Measurements from ENCODE around the gene MBD3L1.

The MBD3L1 gene
- long read RNA-seq: 0 reads

DNA sequence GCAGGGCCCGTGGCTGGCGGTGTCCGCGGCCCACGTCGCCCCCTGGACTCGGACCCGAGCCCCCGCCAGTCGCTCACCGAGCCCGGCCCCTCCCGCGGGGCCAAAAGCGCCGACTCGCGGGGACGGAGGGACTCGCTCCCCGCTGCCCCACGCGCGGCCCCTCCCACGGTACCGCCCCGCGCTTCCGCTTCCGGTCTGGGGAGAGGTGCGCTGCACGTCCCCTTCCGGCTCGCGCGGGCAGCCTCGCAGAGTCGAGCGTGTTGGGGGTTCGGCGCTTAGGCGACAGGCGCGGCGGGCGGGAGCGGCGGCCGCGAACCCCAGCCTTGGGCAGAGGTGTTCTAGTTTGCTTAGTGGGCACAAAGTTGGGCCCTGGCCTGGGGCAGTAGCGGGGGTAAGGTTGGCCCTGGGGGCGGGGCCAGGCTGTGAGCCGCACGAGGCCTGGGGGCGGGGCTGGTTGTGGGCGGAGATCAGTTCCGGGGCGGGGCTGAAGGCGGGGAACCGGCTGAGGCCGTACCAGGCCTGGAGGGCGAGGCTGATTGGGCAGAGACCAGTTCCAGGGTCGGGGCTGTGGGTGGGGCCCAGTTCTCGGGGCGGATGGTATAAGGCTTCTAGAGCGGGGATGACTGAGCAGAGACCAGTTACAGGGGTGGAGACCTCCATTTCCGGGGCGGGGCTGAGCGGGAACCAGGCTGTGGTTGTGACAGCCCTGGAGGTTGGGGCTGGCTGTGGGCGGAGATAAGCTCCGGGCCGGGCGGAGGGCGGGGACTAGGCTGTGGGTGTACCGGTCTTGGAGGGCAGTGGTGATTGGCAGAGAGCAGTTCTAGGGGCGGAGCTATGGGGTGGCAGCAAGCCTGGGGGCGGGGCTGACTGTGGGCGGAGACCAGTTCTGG lies at the start of gene MBD3L1, which contains the start of gene ZNF558:
TSS of gene MBD3L1 (plus strand) at position 246 of the 890 bp plus-strand sequence. CDS start 10,302 bp downstream, outside the sequence.
TSS of gene ZNF558 (minus strand) at position 173 of the 890 bp plus-strand sequence. CDS start 9,645 bp downstream, outside the sequence.
- peak within 1 kb of the TSS; percentile 78 for H3K4me3 ChIP-seq (replicated peaks; ENCODE audit: insufficient read depth, low read length)
- TF ChIP-seq POLR2AphosphoS5 (IDR thresholded peaks at IDR 0.05; ENCODE audit: low read depth) (peak; percentile 94), GABPA (IDR thresholded peaks at IDR 0.05; ENCODE audit: low read depth) (peak; percentile 94), SPI1 (IDR thresholded peaks at IDR 0.05; ENCODE audit: borderline replicate concordance, low read depth) (0 out of 2 replicates have a peak, but pooled peaks have one; percentile 5)
- TF ChIP-seq, protein P1, sequence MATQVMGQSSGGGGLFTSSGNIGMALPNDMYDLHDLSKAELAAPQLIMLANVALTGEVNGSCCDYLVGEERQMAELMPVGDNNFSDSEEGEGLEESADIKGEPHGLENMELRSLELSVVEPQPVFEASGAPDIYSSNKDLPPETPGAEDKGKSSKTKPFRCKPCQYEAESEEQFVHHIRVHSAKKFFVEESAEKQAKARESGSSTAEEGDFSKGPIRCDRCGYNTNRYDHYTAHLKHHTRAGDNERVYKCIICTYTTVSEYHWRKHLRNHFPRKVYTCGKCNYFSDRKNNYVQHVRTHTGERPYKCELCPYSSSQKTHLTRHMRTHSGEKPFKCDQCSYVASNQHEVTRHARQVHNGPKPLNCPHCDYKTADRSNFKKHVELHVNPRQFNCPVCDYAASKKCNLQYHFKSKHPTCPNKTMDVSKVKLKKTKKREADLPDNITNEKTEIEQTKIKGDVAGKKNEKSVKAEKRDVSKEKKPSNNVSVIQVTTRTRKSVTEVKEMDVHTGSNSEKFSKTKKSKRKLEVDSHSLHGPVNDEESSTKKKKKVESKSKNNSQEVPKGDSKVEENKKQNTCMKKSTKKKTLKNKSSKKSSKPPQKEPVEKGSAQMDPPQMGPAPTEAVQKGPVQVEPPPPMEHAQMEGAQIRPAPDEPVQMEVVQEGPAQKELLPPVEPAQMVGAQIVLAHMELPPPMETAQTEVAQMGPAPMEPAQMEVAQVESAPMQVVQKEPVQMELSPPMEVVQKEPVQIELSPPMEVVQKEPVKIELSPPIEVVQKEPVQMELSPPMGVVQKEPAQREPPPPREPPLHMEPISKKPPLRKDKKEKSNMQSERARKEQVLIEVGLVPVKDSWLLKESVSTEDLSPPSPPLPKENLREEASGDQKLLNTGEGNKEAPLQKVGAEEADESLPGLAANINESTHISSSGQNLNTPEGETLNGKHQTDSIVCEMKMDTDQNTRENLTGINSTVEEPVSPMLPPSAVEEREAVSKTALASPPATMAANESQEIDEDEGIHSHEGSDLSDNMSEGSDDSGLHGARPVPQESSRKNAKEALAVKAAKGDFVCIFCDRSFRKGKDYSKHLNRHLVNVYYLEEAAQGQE (IDR thresholded peaks at IDR 0.05; ENCODE audit: insufficient replicate concordance, low read depth): peak; percentile 46
- TF ChIP-seq, protein P2, sequence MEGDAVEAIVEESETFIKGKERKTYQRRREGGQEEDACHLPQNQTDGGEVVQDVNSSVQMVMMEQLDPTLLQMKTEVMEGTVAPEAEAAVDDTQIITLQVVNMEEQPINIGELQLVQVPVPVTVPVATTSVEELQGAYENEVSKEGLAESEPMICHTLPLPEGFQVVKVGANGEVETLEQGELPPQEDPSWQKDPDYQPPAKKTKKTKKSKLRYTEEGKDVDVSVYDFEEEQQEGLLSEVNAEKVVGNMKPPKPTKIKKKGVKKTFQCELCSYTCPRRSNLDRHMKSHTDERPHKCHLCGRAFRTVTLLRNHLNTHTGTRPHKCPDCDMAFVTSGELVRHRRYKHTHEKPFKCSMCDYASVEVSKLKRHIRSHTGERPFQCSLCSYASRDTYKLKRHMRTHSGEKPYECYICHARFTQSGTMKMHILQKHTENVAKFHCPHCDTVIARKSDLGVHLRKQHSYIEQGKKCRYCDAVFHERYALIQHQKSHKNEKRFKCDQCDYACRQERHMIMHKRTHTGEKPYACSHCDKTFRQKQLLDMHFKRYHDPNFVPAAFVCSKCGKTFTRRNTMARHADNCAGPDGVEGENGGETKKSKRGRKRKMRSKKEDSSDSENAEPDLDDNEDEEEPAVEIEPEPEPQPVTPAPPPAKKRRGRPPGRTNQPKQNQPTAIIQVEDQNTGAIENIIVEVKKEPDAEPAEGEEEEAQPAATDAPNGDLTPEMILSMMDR (IDR thresholded peaks at IDR 0.05; ENCODE audit: insufficient read depth, low read length): no peak
- no peaks in the 10 kb centered on the region for H3K27me3 ChIP-seq (ENCODE audit: insufficient read depth, poor library complexity, severe bottlenecking)
- DNase-seq (ENCODE audit: low read depth in 1 of 2, low spot score in 1 of 2): peak; percentile 90 to 100
- H3K27ac ChIP-seq (replicated peaks): peak within 1 kb of the TSS; percentile 99

DNA sequence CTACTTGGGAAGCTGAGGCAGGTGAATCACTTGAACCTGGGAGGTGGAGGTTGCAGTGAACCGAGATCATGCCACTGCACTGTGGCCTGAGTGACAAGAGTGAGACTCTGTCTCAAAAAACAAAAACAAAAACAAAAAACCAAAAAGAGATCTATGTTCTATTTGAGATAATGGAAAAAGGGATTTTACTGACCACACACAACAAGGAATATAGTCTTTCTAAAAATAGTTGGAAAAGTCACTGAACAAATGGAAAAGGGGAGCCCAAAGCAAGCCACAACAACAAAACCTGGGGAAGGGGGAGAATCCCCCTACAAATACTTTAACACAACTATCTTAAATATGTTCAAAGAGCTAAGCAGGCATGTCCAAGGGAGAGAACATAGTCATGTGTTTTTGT lies 37.4 kb upstream of the MBD3L1 start:
- no peak overlapping the region for H3K27ac ChIP-seq (replicated peaks)
- H3K4me3 ChIP-seq (replicated peaks; ENCODE audit: insufficient read depth, low read length): no peak overlapping the region
- no peaks in the 10 kb centered on the region for H3K27me3 ChIP-seq (ENCODE audit: insufficient read depth, poor library complexity, severe bottlenecking)
- no peak for TF ChIP-seq SPI1 (IDR thresholded peaks at IDR 0.05; ENCODE audit: borderline replicate concordance, low read depth)
- no peak for TF ChIP-seq POLR2AphosphoS5 (IDR thresholded peaks at IDR 0.05; ENCODE audit: low read depth)
- TF ChIP-seq GABPA (IDR thresholded peaks at IDR 0.05; ENCODE audit: low read depth): no peak
- TF ChIP-seq, protein P1 (IDR thresholded peaks at IDR 0.05; ENCODE audit: insufficient replicate concordance, low read depth): no peak
- TF ChIP-seq, protein P2 (IDR thresholded peaks at IDR 0.05; ENCODE audit: insufficient read depth, low read length): no peak
- no peak for DNase-seq (ENCODE audit: low read depth in 1 of 2, low spot score in 1 of 2)

DNA sequence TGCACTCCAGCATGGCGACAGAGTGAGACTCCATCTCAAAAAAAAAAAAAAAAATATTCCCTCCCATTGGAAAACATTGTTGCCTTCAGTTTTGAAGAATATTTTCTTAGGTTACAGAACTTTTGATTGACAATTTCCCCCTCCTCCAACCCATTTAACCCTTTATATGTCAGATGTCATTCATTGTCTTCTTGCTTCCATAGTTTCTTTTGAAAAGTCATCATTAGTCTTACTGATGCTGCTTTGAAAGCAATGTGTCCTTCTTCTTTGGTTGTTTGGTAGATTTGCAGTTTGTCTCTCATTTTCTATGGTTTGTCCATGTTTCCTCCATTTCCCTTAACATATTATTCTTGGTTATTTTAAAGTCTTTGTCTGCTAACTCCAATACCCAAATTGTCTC lies 25.5 kb upstream of the MBD3L1 start:
- H3K27ac ChIP-seq (replicated peaks): no peak overlapping the region
- TF ChIP-seq, protein P2 (IDR thresholded peaks at IDR 0.05; ENCODE audit: insufficient read depth, low read length): no peak
- TF ChIP-seq POLR2AphosphoS5 (IDR thresholded peaks at IDR 0.05; ENCODE audit: low read depth) (no peak), GABPA (IDR thresholded peaks at IDR 0.05; ENCODE audit: low read depth) (no peak), SPI1 (IDR thresholded peaks at IDR 0.05; ENCODE audit: borderline replicate concordance, low read depth) (no peak)
- TF ChIP-seq, protein P1 (IDR thresholded peaks at IDR 0.05; ENCODE audit: insufficient replicate concordance, low read depth): no peak
- H3K4me3 ChIP-seq (replicated peaks; ENCODE audit: insufficient read depth, low read length): no peak overlapping the region
- H3K27me3 ChIP-seq (ENCODE audit: insufficient read depth, poor library complexity, severe bottlenecking): no peaks in the 10 kb centered on the region
- DNase-seq (ENCODE audit: low read depth in 1 of 2, low spot score in 1 of 2): no peak

Measured in HL-60 (cell line).